GM23338 (cell line): ENCODE results near the gene IRX1. TPM values are rescaled to one million over a fixed set of nuclear protein-coding genes. Genes with fewer than 3 reads are reported as not detected.

Experiments used
- ATAC-seq: fragments of 200-7000 bp; cut with Tn5 transposase; 3 replicates; pipeline ENCODE4 v1.9.1; 2020
- DNase-seq: peaks from one replicate; pipeline ENCODE4 v3.0.0-alpha.2; 2015; ENCODE audit warnings: low spot score
- H2AFZ ChIP-seq: fragments of 200-600 bp; sonication (generic); 2 replicates; pipeline ENCODE4 v1.8.0; 2016; ENCODE audit warnings: antibody characterized with exemption, mild to moderate bottlenecking, moderate library complexity
- H3F3A ChIP-seq: fragments of 200-600 bp; sonication (generic); replicated peaks from 2 replicates; pipeline ENCODE4 v1.8.0; 2017; ENCODE audit warnings: antibody characterized with exemption, mixed run types, low read depth
- H3K27ac ChIP-seq: fragments of 200-600 bp; sonication (generic); 2 replicates; pipeline ENCODE4 v1.6.1; 2016; ENCODE audit warnings: low read depth
- H3K27me3 ChIP-seq: fragments of 200-600 bp; sonication (generic); 2 replicates; pipeline ENCODE4 v1.8.0; 2016; ENCODE audit warnings: mild to moderate bottlenecking, mixed run types, moderate library complexity; ENCODE audit not compliant: insufficient read depth
- H3K36me3 ChIP-seq: fragments of 200-600 bp; sonication (generic); 2 replicates; pipeline ENCODE4 v1.8.0; 2016; ENCODE audit warnings: mild to moderate bottlenecking; ENCODE audit not compliant: insufficient read depth
- H3K4me1 ChIP-seq: fragments of 200-600 bp; sonication (generic); 2 replicates; pipeline ENCODE4 v1.8.0; 2016; ENCODE audit warnings: mild to moderate bottlenecking, moderate library complexity; ENCODE audit not compliant: insufficient read depth
- H3K4me2 ChIP-seq: fragments of 200-600 bp; sonication (generic); 2 replicates; pipeline ENCODE4 v1.7.1; 2017; ENCODE audit warnings: mixed run types
- H3K4me3 ChIP-seq: fragments of 200-600 bp; sonication (generic); 2 replicates; pipeline ENCODE4 v1.6.1; 2016; ENCODE audit warnings: mixed run types
- H3K79me2 ChIP-seq: fragments of 200-600 bp; sonication (generic); replicated peaks from 2 replicates; pipeline ENCODE4 v1.8.0; 2017; ENCODE audit warnings: mild to moderate bottlenecking; ENCODE audit not compliant: insufficient read depth
- H3K9me2 ChIP-seq: fragments of 200-600 bp; sonication (generic); 2 replicates; pipeline ENCODE4 v1.8.0; 2017; ENCODE audit not compliant: insufficient read depth
- H4K20me1 ChIP-seq: fragments of 200-600 bp; sonication (generic); replicated peaks from 2 replicates; pipeline ENCODE4 v1.8.0; 2017; ENCODE audit warnings: mild to moderate bottlenecking; ENCODE audit not compliant: insufficient read depth
- H3K27ac Mint-ChIP-seq: 2 replicates; pipeline ENCODE4 v1.8.0; 2020; ENCODE audit warnings: inconsistent platforms, mild to moderate bottlenecking, moderate library complexity, mixed read lengths
- H3K27me3 Mint-ChIP-seq: 3 replicates; pipeline ENCODE4 v1.8.0; 2022; ENCODE audit warnings: low read depth, mild to moderate bottlenecking, moderate library complexity, mixed read lengths, inconsistent platforms; ENCODE audit not compliant: insufficient read depth, poor library complexity
- H3K36me3 Mint-ChIP-seq: 3 replicates; pipeline ENCODE4 v1.8.0; 2021; ENCODE audit warnings: low read depth, mild to moderate bottlenecking, inconsistent platforms, moderate library complexity, mixed read lengths
- H3K4me1 Mint-ChIP-seq: 3 replicates; pipeline ENCODE4 v1.8.0; 2020; ENCODE audit warnings: mild to moderate bottlenecking, inconsistent platforms, mixed read lengths
- H3K4me3 Mint-ChIP-seq: 3 replicates; pipeline ENCODE4 v1.8.0; 2021; ENCODE audit warnings: moderate library complexity, mild to moderate bottlenecking, inconsistent platforms, mixed read lengths
- H3K9me3 Mint-ChIP-seq: 3 replicates; pipeline ENCODE4 v1.8.0; 2020; ENCODE audit warnings: moderate library complexity, mild to moderate bottlenecking, inconsistent platforms, mixed read lengths
- EZH2 ChIP-seq: fragments of 200-600 bp; sonication (generic); IDR thresholded peaks from one replicate; pipeline ENCODE4 v1.8.0; 2017; ENCODE audit warnings: antibody characterized with exemption, mild to moderate bottlenecking, low read depth; ENCODE audit not compliant: unreplicated experiment
- EZH2phosphoT487 ChIP-seq: fragments of 200-600 bp; sonication (generic); IDR thresholded peaks from one replicate; pipeline ENCODE4 v1.8.1; 2018; ENCODE audit warnings: antibody characterized with exemption; ENCODE audit not compliant: unreplicated experiment
- JUNB ChIP-seq: IDR thresholded peaks from one replicate; pipeline ENCODE4 v1.6.1; 2016; ENCODE audit warnings: antibody characterized with exemption; ENCODE audit not compliant: unreplicated experiment
- POLR2AphosphoS5 ChIP-seq: IDR thresholded peaks from 2 replicates; pipeline ENCODE4 v1.6.1; 2016; ENCODE audit warnings: antibody characterized with exemption, low read depth
- STAT1 ChIP-seq: IDR thresholded peaks from one replicate; pipeline ENCODE4 v1.6.1; 2016; ENCODE audit warnings: antibody characterized with exemption; ENCODE audit not compliant: unreplicated experiment
- ZNF462 ChIP-seq: fragments of 250-450 bp; sonication (Bioruptor Pico); IDR thresholded peaks from 2 replicates; pipeline ENCODE4 v1.5.0; 2020; ENCODE audit warnings: mild to moderate bottlenecking, moderate library complexity
- polyA plus RNA-seq: library from polyadenylated mRNA; unstranded; fragments of >200 nt; fragmentation: Nextera tagmentation; extraction: Ambion mirVana; gene quantifications from 2 replicates; pipeline ENCODE4 v1.2.1, GENCODE V29; 2016
- total RNA-seq: library from RNA; depleted of rRNA; stranded (reverse); fragments of >200 nt; shearing (Covaris generic); gene quantifications from 2 replicates; pipeline ENCODE4 v1.2.3, GENCODE V29; 2014

Gene IRX1
- total and polyA plus RNA-seq, 2 experiments from 2014 or later = 0.11 to 1.8 TPM

GRCh38 chr5:3650868-3651267 lies 55.2 kb downstream of the IRX1 start:
- H3K27me3 Mint-ChIP-seq = peaks cover 2% of the 10 kb centered on the region

More at GRCh38 chr5:3650868-3651267, 55.2 kb downstream of the IRX1 start:
- no peaks in the 10 kb centered on the region for H3K79me2 ChIP-seq
- H3K9me2 ChIP-seq = no peaks in the 10 kb centered on the region
- H3K27ac Mint-ChIP-seq = no peak overlapping the region
- no peaks in the 10 kb centered on the region for H3K36me3 ChIP-seq
- no peak overlapping the region for H3K27ac ChIP-seq
- H3K9me3 Mint-ChIP-seq = peaks cover 3% of the 10 kb centered on the region; the same call in 1 of the 3 replicates
- H4K20me1 ChIP-seq = no peaks in the 10 kb centered on the region
- no peaks in the 10 kb centered on the region for H3K27me3 ChIP-seq
- no peaks in the 10 kb centered on the region for H3K4me1 ChIP-seq
- H3F3A ChIP-seq = no peaks in the 10 kb centered on the region
- DNase-seq (no peak), ATAC-seq (no peak)
- H3K36me3 Mint-ChIP-seq = no peaks in the 10 kb centered on the region
- TF ChIP-seq STAT1 (no peak), ZNF462 (CRISPR knock-in tag) (no peak), POLR2AphosphoS5 (no peak), EZH2 (no peak), JUNB (no peak), EZH2phosphoT487 (no peak)
- H3K4me2 ChIP-seq = no peak overlapping the region
- H3K4me3 ChIP-seq = no peak overlapping the region
- no peak overlapping the region for H3K4me3 Mint-ChIP-seq
- no peak overlapping the region; the same call in 1 of the 2 replicates for H2AFZ ChIP-seq
- H3K4me1 Mint-ChIP-seq = no peaks in the 10 kb centered on the region
